GM18870 (cell line): ENCODE measurements around the gene CLMN.

ENCODE experiments used
- ATAC-seq: cut with Tn5 transposase; IDR thresholded peaks from one replicate; pipeline ENCODE4 v1.9.1; 2021; ENCODE audit warnings: moderate library complexity; ENCODE audit not compliant: unreplicated experiment

The CLMN gene, protein sequence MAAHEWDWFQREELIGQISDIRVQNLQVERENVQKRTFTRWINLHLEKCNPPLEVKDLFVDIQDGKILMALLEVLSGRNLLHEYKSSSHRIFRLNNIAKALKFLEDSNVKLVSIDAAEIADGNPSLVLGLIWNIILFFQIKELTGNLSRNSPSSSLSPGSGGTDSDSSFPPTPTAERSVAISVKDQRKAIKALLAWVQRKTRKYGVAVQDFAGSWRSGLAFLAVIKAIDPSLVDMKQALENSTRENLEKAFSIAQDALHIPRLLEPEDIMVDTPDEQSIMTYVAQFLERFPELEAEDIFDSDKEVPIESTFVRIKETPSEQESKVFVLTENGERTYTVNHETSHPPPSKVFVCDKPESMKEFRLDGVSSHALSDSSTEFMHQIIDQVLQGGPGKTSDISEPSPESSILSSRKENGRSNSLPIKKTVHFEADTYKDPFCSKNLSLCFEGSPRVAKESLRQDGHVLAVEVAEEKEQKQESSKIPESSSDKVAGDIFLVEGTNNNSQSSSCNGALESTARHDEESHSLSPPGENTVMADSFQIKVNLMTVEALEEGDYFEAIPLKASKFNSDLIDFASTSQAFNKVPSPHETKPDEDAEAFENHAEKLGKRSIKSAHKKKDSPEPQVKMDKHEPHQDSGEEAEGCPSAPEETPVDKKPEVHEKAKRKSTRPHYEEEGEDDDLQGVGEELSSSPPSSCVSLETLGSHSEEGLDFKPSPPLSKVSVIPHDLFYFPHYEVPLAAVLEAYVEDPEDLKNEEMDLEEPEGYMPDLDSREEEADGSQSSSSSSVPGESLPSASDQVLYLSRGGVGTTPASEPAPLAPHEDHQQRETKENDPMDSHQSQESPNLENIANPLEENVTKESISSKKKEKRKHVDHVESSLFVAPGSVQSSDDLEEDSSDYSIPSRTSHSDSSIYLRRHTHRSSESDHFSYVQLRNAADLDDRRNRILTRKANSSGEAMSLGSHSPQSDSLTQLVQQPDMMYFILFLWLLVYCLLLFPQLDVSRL

DNA sequence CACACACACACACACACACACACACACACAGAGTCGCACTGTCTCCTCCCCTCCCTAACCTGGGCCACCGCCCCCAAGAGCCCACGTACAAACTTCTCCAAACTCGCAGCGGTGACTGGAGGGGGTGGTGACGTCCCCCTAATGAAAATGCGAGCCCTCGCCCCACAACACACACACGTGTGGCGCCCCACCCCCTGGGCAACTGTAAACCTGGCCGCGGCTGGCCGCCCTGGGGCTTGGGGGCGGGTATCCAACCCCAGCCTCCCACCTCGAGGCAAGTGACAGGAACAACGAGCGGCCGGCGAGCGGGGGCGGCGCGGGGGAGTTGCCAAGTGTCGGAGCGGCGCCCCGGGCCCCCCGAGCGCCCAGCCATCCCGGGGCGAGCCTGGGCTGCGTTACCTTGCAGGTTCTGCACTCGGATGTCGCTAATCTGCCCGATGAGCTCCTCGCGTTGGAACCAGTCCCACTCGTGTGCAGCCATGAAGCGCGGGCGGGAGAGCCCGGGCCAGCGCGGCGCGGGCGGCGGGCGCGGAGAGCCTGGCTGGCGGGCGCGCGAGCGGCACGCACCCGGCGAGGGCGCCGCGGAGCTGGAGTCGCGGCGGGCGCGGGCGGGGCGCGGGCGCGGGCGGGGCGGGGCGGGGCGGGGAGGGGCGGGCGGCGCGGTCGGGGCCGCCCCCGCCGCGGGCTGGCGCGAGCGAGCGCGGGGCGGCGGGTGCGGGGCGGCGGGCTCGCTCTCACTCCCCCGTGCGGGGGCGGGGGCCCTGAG is at the start of gene CLMN:
Gene CLMN (minus strand): TSS at position 597 of the 766 bp plus-strand sequence. CDS start 116 bp downstream, at position 481.
- ATAC-seq = no peak

DNA sequence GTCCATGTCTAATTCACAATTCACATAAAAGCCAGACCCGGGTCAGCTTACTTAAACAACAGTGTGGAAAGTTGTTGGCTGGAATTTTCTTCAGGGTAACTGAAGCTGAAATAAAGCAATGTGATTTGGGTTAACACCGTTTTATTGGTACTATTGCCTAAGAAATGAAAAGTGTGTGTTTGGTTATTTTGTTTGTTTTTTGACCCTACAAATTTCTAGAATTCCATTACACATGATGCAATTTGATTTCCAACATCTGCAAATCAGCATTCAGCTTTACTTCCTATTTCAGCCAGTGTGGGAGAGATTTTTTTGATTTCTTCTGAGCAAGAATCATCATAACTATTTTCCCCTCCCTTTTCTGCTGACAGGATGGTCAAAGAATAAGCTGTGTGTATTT is 45.7 kb upstream of the CLMN start:
- ATAC-seq = no peak

DNA sequence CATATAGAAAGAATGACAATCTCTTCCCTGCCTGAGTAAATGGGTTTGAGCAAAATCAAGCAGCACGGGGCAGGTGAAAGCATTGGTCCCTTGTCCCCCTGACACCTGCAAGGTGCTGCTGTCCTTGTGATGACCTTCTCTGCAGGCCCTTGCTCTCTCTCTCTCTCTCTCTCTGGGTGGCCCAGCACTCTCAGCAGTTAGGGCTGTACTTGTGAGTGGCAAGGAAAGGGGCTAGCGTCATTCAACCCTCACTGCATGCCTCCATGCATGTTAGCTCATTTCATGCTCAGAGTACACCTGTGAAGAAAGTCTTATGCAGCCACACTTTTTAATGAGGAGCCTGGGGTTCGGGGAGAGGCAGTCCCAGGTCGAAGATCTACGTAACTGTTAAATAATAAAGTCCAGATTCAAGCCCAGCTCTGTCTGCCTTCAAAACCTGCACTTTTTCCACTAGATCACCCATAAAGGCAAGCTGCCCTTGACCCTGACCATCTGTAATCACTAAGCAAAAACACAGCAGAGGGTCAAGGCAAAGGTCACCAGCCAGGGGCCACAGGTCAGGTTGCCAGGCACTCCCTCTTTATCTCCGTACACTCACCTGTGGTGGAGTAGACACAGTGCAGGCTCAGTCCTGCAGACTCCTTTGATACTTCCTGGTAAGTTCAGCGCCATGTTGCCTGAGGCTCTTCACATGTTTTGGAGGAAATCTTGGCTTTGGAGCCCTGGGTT is 44.9 kb upstream of the CLMN start:
- no peak for ATAC-seq

DNA sequence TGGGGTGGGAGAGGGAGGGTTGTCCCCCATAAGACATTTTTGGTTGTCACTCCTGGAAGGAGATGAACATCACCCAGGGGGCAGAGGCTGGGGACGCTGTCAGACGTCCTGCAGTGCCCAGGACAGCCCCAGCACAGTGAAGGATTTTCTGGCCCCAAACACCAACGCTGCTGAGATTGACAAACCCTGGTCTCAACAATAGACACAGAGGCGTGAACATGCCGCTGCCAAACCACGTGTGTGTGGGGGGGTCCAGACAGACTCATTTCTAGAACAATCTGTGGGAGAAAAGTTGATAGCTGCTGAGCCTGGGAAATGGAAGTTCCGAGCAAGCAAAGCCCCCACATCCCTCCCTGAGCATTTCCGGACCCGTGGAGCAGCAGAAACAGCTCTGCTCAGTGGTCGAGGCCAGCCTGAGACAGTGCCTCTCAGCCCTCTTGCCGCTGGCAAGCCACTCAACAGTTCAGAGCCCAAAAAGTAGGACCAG is 43.8 kb upstream of the CLMN start:
- no peak for ATAC-seq

DNA sequence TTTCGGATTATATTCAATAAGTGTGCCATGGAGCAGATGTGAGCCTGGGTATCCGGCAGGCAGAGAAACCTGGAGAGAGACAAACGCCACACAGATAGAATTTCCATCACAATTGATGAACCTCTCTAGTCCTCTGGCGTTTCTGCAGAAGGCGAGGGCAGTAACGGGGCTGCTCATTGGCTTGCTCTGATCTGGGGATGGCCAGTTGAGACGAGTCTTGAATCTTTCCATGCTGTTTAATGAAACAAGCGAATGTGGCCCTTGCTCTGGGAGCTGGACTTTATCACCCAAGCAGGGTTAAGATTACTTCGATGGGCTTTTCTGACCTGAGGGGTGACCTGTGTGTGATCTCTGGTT is 42.4 kb upstream of the CLMN start:
- no peak for ATAC-seq

DNA sequence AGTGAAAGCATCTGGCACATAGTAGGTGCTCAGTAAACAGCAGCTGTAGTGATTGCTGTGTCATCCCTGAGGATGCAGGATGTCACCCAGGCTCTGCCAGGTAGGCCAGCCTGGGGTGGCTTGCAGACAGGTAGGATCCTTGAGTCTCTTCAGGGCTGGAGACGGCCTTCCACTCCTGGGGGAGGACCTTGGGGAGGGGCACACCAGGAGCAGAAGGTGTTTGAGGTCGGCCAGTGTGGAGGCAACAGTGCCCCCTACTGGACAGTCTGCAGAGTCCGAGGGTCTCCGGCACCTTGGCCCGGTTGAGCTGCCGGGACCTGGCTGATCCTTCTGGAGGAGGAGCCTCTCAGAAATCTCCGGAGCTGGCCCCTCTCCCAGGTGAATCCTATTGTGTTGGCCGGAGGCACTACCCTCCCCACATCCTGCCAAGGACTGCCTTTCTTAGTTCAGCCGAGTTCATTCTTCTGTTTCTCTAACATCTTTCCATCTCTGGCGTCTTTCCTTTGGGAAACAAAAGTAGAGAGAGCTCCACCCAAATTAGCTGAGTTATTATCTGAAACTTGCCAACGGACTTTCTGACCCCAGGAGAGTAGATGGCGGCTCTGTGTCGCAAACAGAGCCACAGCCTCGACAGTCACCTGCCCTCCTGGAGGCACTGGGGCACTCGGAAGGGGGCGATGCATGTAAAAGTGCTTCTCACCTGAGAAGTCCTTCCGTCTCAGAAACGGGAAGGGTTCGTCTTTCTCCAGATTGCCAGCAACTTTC is 41.8 kb upstream of the CLMN start:
- ATAC-seq = no peak

DNA sequence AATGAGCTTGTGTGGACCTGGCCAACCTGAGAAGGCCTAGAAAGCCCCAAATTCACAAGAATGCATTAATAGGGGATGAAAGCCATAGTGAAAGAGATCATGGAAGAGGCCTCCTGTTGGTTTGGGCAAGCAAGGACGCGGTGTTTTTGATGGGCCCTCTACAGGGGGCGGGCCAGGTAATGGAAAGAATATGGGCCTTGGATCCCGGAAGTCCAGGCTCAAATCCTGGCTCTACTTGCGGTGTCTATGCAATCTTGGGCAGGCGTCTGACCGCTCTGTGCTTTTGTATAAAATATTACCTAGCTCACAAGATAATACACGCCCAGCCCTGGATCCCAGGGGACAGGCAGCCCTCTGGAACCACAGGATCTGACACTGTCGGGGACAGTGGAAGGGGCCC is 41.1 kb upstream of the CLMN start:
- ATAC-seq = no peak

DNA sequence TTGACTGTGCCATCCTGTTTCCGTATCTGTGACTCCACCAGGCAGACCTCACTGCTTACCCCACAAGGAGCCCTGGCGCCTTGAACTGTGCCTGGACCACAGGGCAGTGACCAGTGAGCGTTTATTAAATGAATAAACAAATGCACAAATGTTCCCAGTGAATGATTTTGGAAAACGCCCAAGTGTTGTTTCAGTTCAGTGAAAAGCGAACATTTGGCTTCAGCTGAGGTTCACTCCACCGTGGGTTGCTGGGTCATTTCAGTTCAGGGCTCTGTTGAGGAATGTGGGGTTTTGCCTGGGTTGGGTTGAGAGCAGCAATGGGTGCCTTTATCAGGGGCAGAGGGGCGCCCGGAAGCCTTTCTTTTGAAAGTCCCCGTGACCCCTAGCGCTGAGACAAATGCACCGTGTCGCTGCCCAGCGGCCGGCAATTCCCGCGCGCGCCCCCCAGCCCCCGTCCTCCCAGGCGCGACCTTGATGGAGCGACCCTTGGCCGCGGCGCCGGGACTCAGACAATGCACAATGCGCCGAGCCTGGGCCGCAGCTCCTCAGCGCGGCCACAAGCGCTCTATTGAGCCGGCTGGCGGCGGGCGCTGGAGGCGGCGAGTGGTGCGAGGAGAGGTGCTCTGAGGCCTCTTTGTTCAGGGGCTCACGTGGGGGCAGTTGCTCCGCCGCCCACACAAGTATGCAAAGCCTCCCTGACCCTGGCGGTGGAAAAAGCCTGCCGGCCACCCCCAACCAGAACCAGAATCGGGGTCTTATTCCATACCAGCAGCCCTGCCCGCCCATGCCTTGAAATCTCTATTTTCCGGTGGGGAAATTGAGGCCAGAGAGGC is 40.5 kb upstream of the CLMN start:
- no peak for ATAC-seq

DNA sequence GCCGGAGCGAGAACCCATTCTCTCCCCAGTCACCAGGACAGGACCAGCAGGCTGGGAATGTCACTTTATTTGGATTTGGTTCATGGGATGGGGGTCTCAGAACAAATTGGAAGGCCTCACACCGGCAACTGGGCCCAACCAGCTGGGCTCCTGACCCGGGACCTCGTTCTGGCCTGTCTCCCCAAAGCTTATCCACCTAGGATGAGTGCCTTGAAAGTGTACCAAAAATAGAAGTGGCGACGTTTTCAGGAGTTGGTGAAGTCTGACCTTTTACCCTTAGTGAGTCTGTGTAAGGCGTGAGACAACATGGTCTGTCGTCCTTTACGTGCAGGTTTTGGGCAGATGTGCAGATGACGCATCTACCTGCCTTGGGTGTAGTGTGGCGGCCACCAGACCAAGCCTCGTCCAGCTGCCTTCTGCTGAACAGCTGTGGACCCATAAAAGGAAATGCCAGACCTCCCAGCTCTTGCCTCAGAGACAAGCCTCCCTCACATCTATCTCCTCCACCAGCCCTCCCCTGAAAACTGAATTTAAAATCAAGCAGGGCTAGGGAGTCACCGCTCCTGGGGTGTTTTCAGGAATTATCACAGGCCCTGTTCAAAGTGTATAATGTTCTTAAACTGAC is 36.6 kb upstream of the CLMN start:
- no peak for ATAC-seq

DNA sequence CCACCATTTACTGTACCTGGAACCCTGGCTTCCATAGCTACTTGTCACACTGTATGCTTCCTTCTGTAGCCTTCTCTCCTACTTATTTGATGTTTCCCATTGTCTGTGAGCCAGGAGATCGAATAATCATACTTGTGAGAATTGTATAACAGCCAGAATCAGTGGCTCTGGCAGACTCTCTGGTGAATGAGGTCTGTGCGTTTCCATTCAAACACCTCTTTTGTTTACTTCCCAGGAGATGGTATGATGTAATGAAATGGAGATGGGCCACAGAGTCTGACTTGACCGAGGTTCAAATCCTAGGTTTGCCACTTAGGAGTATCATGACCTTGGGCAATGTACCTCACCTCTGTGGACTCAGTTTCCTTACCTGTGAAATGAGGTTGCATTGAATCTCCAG is 35.7 kb upstream of the CLMN start:
- no peak for ATAC-seq

DNA sequence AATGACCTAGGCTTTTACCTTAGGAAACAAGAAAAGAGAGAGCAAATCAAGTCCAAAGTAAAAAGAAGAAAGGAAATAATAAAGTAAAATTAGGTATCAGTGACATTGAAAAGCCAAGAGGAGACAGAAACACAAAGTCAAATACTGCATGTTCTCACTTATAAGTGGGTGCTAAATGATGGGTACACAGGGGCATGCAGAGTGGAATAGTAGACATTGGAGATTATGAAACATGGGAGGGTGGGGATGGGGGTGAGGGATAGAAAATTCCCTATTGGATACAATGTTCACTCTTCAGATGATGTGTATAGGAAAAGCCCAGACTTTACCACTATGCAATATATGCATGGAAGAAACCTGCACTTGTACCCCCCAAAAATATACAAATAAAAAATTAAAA is 35.1 kb upstream of the CLMN start:
- no peak for ATAC-seq

DNA sequence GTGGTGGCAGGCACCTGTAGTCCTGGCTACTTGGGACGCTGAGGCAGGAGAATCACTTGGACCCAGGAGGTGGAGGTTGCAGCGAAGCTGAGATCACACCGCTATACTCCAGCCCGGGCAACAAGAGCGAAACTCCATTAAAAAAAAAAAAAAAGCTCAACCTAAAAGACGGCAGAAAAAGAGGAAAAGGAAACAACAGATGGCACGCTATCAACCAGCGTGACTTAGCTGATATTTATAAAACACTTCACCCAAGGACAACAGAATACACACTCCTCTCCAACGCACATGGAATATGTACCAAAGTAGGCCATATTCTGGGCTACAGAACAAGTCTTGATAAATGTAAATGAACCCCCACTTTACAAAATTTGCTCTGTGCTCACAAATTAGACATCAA is 34.0 kb upstream of the CLMN start:
- no peak for ATAC-seq

DNA sequence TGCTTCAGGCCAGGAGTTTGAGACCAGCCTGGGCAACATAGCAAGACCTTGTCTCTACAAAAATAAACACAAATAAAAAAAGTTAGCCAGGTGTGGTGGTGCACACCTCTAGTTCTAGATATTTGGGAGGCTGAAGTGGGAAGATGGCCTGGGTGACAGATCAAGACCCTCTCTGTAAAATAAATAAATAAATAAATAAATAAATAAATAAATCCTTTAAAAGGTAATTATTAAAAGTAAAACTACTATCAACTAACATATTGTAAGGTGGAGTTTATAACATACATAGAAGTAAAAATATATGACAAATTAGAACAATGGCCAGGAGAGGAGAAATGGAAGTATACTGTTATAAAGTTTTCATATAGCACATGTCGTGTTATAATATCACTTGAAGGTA is 33.3 kb upstream of the CLMN start:
- ATAC-seq = no peak

DNA sequence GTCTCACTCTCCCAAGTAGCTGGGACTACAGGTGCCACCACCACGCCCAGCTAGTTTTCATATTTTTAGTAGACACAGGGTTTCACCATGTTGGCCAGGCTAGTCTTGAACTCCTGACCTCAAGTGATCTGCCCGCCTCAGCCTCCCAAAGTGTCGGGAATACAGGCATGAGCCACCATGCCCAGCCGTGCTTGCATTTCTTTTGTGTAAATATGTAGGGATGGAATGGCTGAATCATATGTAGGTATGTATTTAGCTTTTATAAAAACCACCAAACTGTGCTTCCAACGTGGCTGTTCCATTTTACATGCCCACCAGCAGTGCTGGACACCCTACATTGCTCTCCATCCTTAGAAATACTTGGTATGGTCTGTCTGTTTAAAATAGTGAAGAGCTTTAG is 32.8 kb upstream of the CLMN start:
- no peak for ATAC-seq

DNA sequence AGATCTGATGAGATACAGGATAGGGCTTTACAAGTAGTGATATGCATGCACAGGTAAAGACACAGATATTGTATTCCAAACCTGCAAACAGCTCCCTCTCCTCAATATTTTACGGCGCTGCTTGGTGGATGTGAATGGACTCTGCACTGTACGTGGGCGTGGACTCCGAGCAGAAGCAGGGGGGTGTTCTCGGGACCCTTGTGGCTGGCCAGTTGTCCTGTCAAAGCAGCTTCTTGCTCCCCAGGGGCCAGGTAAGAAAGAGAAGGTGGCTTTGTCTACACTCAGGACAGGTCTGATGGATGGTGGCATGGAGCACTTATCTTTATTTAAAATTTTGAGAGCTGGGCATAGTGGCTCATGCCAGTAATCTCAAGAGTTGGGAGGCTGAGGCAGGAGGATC is 29.5 kb upstream of the CLMN start:
- ATAC-seq = no peak

DNA sequence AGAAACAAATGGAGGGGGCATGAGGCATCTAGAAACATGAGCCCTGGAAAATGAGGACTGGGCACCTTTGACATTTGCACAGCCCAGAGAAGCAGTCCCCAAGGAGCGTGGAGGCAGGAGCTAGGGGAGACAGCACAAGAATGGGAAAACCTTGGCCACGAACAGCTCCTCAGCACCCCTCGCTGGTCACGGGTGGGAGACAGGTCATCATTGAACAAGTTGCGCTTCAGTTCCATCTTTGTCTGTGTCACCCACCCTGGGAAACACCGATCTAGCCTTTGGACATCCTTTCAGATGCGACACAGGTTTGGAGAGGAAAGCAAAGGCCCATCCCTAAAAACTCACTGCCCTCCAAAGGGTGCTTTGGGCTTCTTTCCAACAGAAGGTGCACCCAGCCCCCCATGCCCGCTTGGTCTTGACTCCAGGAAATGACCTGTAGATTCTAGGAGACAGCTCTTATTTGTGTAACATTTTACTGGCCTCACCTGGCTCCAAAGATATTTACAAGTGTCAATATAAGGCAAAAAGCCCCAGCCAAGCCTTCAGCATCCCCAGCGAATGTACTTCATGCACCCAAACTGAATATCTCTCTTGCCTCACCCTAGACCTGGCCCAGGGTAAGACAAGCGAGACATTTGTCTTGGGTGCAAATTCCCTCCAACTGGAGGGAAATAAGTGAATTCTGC is 28.8 kb upstream of the CLMN start:
- ATAC-seq = no peak

DNA sequence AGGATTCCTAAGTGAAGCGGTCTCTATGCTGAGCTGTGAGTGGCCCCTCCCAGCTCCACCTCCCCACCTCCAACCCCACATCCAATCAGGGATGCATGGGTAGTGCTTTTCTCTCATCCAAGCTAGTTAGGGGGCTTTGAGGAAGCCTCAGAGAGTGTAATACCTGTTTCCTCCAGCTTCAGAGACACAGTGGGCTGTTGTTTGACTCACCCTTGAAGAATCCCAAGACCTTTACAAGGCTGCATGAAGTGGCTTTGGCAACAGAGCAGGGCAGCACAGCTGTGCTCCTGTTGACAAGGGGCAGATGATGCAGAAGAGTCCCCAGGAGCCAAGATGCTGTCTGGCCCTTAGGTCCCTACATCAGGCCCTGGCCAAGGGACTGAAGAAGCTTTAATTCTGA is 27.1 kb upstream of the CLMN start:
- ATAC-seq = no peak

DNA sequence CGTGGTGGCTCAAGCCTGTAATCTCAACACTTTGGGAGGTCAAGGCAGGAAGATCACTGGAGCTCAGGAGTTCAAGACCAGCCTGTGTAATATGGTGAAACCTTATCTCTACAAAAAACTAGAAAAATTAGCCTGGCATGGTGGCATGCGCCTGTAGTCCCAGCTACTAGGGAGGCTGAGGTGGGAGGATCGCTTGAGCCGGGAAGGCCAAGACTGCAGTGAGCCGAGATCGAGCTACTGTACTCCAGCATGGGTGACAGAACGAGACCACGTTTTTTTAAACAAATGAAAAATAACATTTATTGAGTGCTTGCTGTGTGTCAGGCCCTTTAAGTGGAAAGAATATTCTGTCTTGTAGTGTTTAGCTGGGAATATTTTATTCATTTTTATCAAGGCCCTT is 26.6 kb upstream of the CLMN start:
- no peak for ATAC-seq
